ENCODE data around the gene FOSL1.
"Not testable (repeated sequence)": the region's sequence is repeated elsewhere in the genome, so short reads cannot be mapped to it uniquely, and the experiment has no call there.

FOSL1 gene

DNA sequence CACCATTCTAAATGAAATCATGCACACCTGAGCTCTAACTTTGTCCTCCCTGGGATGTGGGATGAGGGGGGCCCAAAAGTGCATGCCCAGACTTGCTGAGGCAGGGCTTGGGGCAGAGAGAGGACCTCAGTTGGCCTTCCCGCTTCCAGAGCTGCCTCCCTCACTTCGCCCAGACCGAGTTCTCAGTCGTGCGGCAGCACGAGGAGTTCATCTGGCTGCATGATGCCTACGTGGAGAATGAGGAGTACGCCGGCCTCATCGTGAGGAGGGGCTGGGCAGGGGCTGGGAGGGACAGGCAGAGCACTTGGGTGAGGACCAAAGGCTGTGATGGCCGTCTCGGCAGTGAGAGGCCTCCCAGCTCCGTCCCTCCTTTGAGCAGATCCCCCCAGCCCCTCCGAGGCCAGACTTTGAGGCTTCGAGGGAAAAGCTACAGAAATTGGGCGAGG lies 50.4 kb downstream of the FOSL1 start:
- no peak for FAIRE-seq

GRCh38 chr11:65849366-65849765 lies 50.8 kb downstream of the FOSL1 start:
- no peak for FAIRE-seq

DNA sequence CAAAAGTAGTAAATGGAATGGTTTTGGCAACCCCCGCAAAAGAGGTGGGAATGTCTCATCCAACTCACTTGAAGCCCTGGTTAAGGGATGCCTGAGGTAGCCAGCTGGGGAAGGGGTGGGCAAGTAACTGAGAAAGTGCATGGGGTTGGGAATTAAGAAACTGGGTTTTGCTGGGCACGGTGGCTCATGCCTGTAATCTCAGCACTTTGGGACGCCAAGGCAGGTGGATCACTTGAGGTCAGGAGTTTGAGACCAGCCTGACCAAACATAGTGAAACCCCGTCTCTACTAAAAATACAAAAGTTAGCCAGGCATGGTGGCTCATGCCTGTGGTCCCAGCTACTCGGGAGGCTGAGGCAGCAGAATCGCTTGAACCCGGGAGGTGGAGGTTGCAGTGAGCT lies 51.5 kb downstream of the FOSL1 start:
- FAIRE-seq, result not testable (repeated sequence)

DNA sequence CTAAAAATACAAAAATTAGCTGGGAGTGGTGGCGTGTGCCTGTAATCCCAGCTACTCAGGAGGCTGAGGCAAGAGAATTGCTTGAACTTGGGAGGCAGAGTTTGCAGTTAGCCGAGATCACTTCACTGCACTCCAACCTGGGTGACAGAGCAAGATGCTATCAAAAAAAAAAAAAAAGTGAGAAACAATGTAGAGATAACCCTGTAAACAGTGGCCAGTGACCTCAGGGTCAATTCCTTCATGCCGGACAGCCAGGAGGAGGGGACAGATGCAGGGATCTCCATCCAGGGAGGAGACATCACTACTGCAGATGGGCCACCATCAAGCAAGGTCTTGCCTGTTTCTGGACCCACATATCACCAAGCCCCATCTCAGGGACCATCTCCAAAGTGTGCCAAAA lies 52.4 kb downstream of the FOSL1 start:
- FAIRE-seq, result no peak

- FAIRE-seq, result no peak
Measured at GRCh38 chr11:65844231-65844872, 55.8 kb downstream of the FOSL1 start.

DNA sequence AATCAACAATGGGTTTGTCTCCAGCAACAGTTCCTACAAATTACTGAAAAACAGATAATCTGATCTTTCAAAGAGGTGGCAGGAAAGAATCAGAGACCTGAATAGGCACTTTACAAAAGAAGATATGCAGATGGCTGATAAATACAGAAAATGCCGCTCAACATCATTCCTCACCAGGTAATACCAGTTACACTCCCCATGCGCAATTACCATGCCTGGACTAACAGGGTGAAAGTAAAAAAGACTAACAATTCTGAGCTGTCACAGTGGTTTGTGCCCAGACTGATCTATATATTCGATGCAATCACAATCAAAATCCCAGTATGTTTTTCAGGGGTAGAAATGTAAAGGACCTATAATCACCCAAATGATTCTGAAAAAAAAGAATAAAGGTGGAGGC lies 56.4 kb downstream of the FOSL1 start:
- FAIRE-seq, result no peak

DNA sequence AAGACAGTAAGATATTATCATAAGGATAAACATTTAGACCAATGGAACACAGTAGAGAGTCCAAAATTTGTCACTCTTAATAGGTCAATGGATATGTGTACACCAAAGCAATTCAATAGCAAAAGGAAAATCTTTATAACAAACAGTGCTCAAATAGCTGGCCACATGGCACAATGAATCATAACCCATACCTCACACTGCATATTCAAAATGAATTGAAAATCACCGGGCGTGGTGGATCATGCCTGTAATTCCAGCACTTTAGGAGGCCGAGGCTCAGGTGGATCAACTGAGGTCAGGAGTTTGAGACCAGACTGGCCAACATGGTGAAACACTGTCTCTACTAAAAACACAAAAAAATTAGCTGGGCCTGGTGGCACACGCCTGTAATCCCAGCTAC lies 58.0 kb downstream of the FOSL1 start:
- FAIRE-seq, result no peak

Data from G401.6 (cell line).